ENCODE measurements around the gene ABCB1.

ABCB1 gene

DNA sequence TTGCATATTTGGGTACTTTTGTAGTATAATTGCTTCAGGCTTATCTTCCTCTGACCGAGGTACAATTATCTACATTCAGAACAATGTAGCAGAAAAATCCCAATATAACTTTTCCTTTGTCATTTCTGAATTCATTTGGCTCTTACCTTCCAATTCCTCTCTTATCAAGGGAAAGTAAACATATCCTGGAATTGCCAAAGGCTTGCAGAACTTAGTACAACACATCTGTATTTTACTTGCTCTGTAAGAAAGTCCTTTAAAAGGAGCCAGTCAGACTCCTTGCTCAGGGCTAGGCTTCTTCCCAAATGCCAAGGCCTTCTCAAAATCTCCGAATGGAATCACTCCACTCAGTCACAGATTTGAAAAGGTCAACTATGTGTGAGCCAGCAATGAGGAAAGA, 81.9 kb downstream of the ABCB1 start:
- Histone ChIP-seq H3K27me3 (ENCODE audit: control insufficient read depth, insufficient read depth, low read length, poor library complexity, severe bottlenecking) (no peaks in the 10 kb centered on the region), H3K36me3 (ENCODE audit: control insufficient read depth, insufficient read depth, low read length) (no peaks in the 10 kb centered on the region), H3K4me3 (ENCODE audit: insufficient read depth, low read depth, low read length) (no peak overlapping the region), H3K27ac (ENCODE audit: insufficient read depth, low read depth, low read length, poor library complexity, severe bottlenecking) (no peak overlapping the region), H3K4me1 (ENCODE audit: control insufficient read depth, insufficient read depth, low read length) (peaks cover 4% of the 10 kb centered on the region), H3K9me3 (ENCODE audit: control insufficient read depth, low read length) (no peaks in the 10 kb centered on the region)
- WGBS, 2 experiments, result 94 to 95% methylated on average over 2 of the region's 2 CpGs

DNA sequence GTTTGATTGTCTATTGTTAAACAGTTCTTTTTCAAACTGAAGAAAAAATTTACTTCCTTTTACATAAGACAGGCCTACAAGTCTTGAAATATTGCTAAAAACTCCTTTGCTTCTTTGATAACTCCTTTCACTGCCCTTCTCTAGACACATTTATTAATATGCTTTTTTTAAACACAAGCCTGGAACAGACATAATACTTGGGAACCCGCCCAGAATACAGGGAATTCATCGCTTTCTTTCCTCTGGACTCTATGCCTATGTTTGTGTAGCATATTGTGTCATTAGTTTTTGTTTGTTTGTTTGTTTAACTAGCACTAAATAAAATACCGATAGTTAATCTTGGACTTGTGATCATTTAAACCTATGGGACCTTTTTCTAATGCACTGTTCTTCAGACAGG, 82.8 kb downstream of the ABCB1 start:
- H3K4me1 ChIP-seq (ENCODE audit: control insufficient read depth, insufficient read depth, low read length), result peaks cover 4% of the 10 kb centered on the region
- H3K27me3 ChIP-seq (ENCODE audit: control insufficient read depth, insufficient read depth, low read length, poor library complexity, severe bottlenecking), result no peaks in the 10 kb centered on the region
- 92 to 96% methylated on average over 3 of the region's 3 CpGs for WGBS, 2 experiments
- H3K36me3 ChIP-seq (ENCODE audit: control insufficient read depth, insufficient read depth, low read length), result no peaks in the 10 kb centered on the region
- no peak overlapping the region for H3K27ac ChIP-seq (ENCODE audit: insufficient read depth, low read depth, low read length, poor library complexity, severe bottlenecking)
- no peaks in the 10 kb centered on the region for H3K9me3 ChIP-seq (ENCODE audit: control insufficient read depth, low read length)
- H3K4me3 ChIP-seq (ENCODE audit: insufficient read depth, low read depth, low read length), result no peak overlapping the region

DNA sequence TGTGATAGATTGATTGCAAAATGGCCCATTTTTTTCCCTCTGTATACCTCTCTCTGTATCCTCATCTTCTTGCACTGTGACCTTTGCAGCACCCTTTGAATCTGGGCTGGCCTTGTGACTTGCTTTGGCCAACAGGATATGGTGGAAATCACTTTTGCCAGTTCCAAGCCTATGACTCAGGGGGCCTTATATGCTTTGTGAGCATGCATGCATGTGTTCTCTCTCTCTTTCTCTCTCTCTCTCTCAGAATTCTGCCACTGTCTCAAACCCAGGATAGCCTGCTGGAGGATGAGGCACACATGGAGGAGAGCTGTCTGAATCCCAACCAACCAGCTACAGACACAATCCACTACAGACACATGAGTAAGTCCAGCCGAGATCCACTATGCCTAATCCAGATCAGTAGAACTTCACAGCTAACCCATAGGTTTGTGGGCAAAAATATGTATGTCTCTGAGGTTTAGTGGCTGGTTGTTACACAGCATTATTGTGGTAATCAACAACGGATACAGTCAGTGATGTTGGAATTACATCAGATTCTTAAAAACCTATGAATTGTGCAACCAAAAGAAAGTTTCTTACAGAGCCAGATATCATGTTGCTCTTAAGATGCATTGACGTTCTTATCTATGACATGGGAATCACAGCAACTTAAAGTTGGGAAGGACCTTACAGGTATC, 83.4 kb downstream of the ABCB1 start:
- Histone ChIP-seq H3K27ac (ENCODE audit: insufficient read depth, low read depth, low read length, poor library complexity, severe bottlenecking) (no peak overlapping the region), H3K4me1 (ENCODE audit: control insufficient read depth, insufficient read depth, low read length) (peaks cover 4% of the 10 kb centered on the region), H3K36me3 (ENCODE audit: control insufficient read depth, insufficient read depth, low read length) (no peaks in the 10 kb centered on the region), H3K27me3 (ENCODE audit: control insufficient read depth, insufficient read depth, low read length, poor library complexity, severe bottlenecking) (no peaks in the 10 kb centered on the region), H3K4me3 (ENCODE audit: insufficient read depth, low read depth, low read length) (no peak overlapping the region), H3K9me3 (ENCODE audit: control insufficient read depth, low read length) (no peaks in the 10 kb centered on the region)
- WGBS, 2 experiments, result 83 to 84% methylated on average over 3 of the region's 3 CpGs

DNA sequence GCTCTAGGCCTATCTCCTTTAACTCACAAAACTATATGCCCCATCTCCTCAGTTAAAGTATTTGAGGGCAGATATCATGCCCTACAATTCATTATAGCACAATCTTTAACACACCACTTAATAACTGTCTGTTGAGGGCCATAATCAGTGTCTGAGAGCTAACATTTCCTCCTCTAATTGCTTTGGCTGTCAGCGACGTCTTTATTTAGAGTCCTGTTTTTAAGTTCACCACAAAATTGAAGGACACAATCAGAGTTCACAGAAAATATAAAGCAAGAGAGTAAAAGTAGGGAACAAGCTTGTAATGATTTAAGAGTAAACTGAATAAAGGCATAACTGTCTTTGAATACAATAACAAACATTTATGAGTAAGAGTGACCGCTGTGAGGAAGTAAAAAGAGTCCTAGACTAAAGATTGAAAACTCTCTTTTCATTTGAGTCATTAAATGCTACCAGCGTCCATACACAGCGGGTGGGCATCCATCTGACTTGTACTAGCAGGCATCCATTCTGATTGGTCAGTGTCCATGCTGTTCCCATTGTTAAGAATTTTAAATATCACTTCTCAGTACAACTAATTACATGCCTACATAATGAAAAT, 86.8 kb downstream of the ABCB1 start:
- H3K27ac ChIP-seq (ENCODE audit: insufficient read depth, low read depth, low read length, poor library complexity, severe bottlenecking), result no peak overlapping the region
- H3K4me1 ChIP-seq (ENCODE audit: control insufficient read depth, insufficient read depth, low read length), result peaks cover 4% of the 10 kb centered on the region
- no peaks in the 10 kb centered on the region for H3K36me3 ChIP-seq (ENCODE audit: control insufficient read depth, insufficient read depth, low read length)
- H3K9me3 ChIP-seq (ENCODE audit: control insufficient read depth, low read length), result no peaks in the 10 kb centered on the region
- H3K4me3 ChIP-seq (ENCODE audit: insufficient read depth, low read depth, low read length), result no peak overlapping the region
- 85 to 89% methylated on average over 5 of the region's 5 CpGs for WGBS, 2 experiments
- no peaks in the 10 kb centered on the region for H3K27me3 ChIP-seq (ENCODE audit: control insufficient read depth, insufficient read depth, low read length, poor library complexity, severe bottlenecking)

DNA sequence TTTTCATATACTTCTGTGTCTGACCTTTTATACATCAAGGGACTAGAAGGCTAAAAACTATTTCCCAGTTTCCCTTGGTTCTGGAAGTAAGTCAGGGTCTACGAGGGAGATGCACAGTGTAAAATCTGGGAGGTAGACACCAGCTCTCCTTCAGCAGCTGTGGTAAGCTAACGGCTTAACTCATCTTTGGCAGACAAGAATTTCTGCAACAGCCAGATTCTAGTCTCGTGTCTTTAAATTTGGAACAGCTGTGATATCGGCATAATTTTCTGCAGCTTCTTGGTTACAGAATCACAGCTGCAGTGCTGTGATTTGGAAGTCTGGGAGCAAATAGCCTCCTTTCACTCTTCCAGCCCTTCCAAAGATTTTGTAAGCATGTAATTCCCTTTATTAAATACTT, 87.8 kb downstream of the ABCB1 start:
- Histone ChIP-seq H3K36me3 (ENCODE audit: control insufficient read depth, insufficient read depth, low read length) (no peaks in the 10 kb centered on the region), H3K27ac (ENCODE audit: insufficient read depth, low read depth, low read length, poor library complexity, severe bottlenecking) (no peak overlapping the region), H3K27me3 (ENCODE audit: control insufficient read depth, insufficient read depth, low read length, poor library complexity, severe bottlenecking) (no peaks in the 10 kb centered on the region), H3K4me1 (ENCODE audit: control insufficient read depth, insufficient read depth, low read length) (peaks cover 4% of the 10 kb centered on the region), H3K4me3 (ENCODE audit: insufficient read depth, low read depth, low read length) (no peak overlapping the region), H3K9me3 (ENCODE audit: control insufficient read depth, low read length) (no peaks in the 10 kb centered on the region)
- 94 to 96% methylated on average over 4 of the region's 4 CpGs for WGBS, 2 experiments

DNA sequence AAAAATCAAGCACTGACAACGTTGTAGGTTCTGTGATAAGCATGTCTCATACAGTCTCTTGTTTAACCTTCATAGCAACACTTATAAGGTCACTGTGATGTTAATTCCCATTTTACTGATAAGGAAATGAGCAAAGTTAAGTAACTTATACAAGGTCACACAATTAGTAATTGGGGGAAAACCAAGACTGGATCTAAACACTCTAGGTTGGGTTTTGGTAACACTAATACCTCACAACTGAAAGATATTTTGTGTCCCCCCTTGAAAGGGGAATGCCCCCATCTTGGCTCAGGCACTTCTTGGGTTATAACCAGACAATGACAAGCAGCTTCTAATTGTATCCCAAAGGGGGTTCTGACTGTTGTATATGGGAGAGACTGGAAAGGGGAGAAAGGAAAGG, 89.2 kb downstream of the ABCB1 start:
- no peaks in the 10 kb centered on the region for H3K9me3 ChIP-seq (ENCODE audit: control insufficient read depth, low read length)
- WGBS, 2 experiments, result 71% methylated on average over 1 of the region's 1 CpG; no CpG with 5 or more reads in 1 of the 2 experiments
- no peak overlapping the region for H3K4me3 ChIP-seq (ENCODE audit: insufficient read depth, low read depth, low read length)
- H3K27ac ChIP-seq (ENCODE audit: insufficient read depth, low read depth, low read length, poor library complexity, severe bottlenecking), result no peak overlapping the region
- H3K36me3 ChIP-seq (ENCODE audit: control insufficient read depth, insufficient read depth, low read length), result no peaks in the 10 kb centered on the region
- H3K27me3 ChIP-seq (ENCODE audit: control insufficient read depth, insufficient read depth, low read length, poor library complexity, severe bottlenecking), result no peaks in the 10 kb centered on the region
- H3K4me1 ChIP-seq (ENCODE audit: control insufficient read depth, insufficient read depth, low read length), result peaks cover 4% of the 10 kb centered on the region

DNA sequence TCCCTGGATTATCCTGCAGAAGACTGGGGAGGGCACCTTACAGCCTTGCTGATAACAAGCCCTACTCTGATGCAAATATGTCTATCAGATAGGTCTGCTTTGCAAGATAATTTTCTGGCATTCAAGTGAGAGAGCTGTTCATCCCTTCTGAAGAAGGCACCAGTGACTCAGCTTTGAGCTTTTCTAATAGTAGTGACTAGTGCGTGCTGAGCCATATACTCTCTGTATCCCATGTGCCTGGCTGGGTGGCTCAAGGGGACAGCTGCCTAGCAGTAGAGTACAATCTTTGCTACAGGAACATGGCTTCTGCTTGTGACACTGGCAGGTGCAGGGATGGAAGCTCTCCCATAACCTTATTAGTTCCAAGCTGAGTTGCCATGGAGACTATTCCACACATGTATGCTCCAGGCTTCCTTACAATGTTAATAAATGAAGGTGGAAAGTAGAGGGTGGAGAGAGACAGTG, 90.2 kb downstream of the ABCB1 start:
- Histone ChIP-seq H3K4me1 (ENCODE audit: control insufficient read depth, insufficient read depth, low read length) (peaks cover 4% of the 10 kb centered on the region), H3K27me3 (ENCODE audit: control insufficient read depth, insufficient read depth, low read length, poor library complexity, severe bottlenecking) (no peaks in the 10 kb centered on the region), H3K9me3 (ENCODE audit: control insufficient read depth, low read length) (no peaks in the 10 kb centered on the region), H3K4me3 (ENCODE audit: insufficient read depth, low read depth, low read length) (no peak overlapping the region), H3K27ac (ENCODE audit: insufficient read depth, low read depth, low read length, poor library complexity, severe bottlenecking) (no peak overlapping the region), H3K36me3 (ENCODE audit: control insufficient read depth, insufficient read depth, low read length) (no peaks in the 10 kb centered on the region)
- WGBS, 2 experiments, result 94 to 95% methylated on average over 1 of the region's 1 CpG

- Histone ChIP-seq H3K4me1 (ENCODE audit: control insufficient read depth, insufficient read depth, low read length) (no peaks in the 10 kb centered on the region), H3K9me3 (ENCODE audit: control insufficient read depth, low read length) (no peaks in the 10 kb centered on the region), H3K27ac (ENCODE audit: insufficient read depth, low read depth, low read length, poor library complexity, severe bottlenecking) (no peak overlapping the region), H3K27me3 (ENCODE audit: control insufficient read depth, insufficient read depth, low read length, poor library complexity, severe bottlenecking) (no peaks in the 10 kb centered on the region), H3K4me3 (ENCODE audit: insufficient read depth, low read depth, low read length) (no peak overlapping the region), H3K36me3 (ENCODE audit: control insufficient read depth, insufficient read depth, low read length) (no peaks in the 10 kb centered on the region)
- 26 to 28% methylated on average over 3 of the region's 3 CpGs for WGBS, 2 experiments
Measured at GRCh38 chr7:87507446-87507845, 93.2 kb downstream of the ABCB1 start.

- Histone ChIP-seq H3K4me3 (ENCODE audit: insufficient read depth, low read depth, low read length) (no peak overlapping the region), H3K27me3 (ENCODE audit: control insufficient read depth, insufficient read depth, low read length, poor library complexity, severe bottlenecking) (no peaks in the 10 kb centered on the region), H3K4me1 (ENCODE audit: control insufficient read depth, insufficient read depth, low read length) (no peaks in the 10 kb centered on the region), H3K36me3 (ENCODE audit: control insufficient read depth, insufficient read depth, low read length) (no peaks in the 10 kb centered on the region), H3K27ac (ENCODE audit: insufficient read depth, low read depth, low read length, poor library complexity, severe bottlenecking) (no peak overlapping the region), H3K9me3 (ENCODE audit: control insufficient read depth, low read length) (no peaks in the 10 kb centered on the region)
- 91 to 95% methylated on average over 3 of the region's 3 CpGs for WGBS, 2 experiments
Measured at GRCh38 chr7:87506246-87507180, 94.2 kb downstream of the ABCB1 start.
